OCI-LY7 (cell line): Measurements from ENCODE around the gene HIP1R. TPM values are rescaled to one million over a fixed set of nuclear protein-coding genes. Genes with fewer than 3 reads are reported as not detected.

Experiments used
- BruUV-seq: library from RNA; stranded (reverse); fragments of 400-500 nt; replicated peaks from 2 replicates; lab custom pipeline; 2021; lab: Mats Ljungman, UMichigan
- CTCF ChIA-PET: fragments of 300-600 bp; sonication (Branson Sonifier 250); formaldehyde crosslinking; loops from one replicate; lab custom pipeline; 2022; ENCODE audit warnings: antibody characterized with exemption; ENCODE audit not compliant: unreplicated experiment; lab: Charles Lee
- POLR2A ChIA-PET: fragments of 300-600 bp; sonication (Branson Sonifier 250); formaldehyde crosslinking; loops from one replicate; lab custom pipeline; 2022; ENCODE audit warnings: antibody characterized with exemption; lab: Charles Lee
- DNase-seq: peaks from one replicate; pipeline ENCODE4 v3.0.0-alpha.2; 2015; ENCODE audit warnings: low spot score
- H2AFZ ChIP-seq: fragments of 200-600 bp; sonication (generic), shearing (Covaris generic); 2 replicates; pipeline ENCODE4 v1.6.1; 2014; ENCODE audit warnings: mild to moderate bottlenecking, antibody characterized with exemption, low read length, moderate library complexity
- H3K27ac ChIP-seq: fragments of 200-600 bp; sonication (generic); 2 replicates; pipeline ENCODE4 v1.5.1; 2014; ENCODE audit warnings: mixed run types, low read depth, mild to moderate bottlenecking, moderate library complexity, low read length, inconsistent platforms; ENCODE audit not compliant: poor library complexity, severe bottlenecking
- H3K36me3 ChIP-seq: fragments of 200-600 bp; sonication (generic); 2 replicates; pipeline ENCODE4 v1.6.1; 2014; ENCODE audit warnings: mild to moderate bottlenecking, antibody characterized with exemption, low read length, moderate library complexity, mixed read lengths; ENCODE audit not compliant: insufficient read depth
- H3K4me1 ChIP-seq: fragments of 200-600 bp; sonication (generic); 2 replicates; pipeline ENCODE4 v1.5.1; 2014; ENCODE audit warnings: mild to moderate bottlenecking, low read length; ENCODE audit not compliant: insufficient read depth, poor library complexity, severe bottlenecking
- H3K4me2 ChIP-seq: fragments of 200-600 bp; sonication (generic); 2 replicates; pipeline ENCODE4 v1.6.1; 2014; ENCODE audit warnings: mild to moderate bottlenecking, low read length
- H3K4me3 ChIP-seq: fragments of 200-600 bp; sonication (generic); 2 replicates; pipeline ENCODE4 v1.5.1; 2014; ENCODE audit warnings: mild to moderate bottlenecking, low read depth, low read length; ENCODE audit not compliant: poor library complexity, severe bottlenecking
- H3K79me2 ChIP-seq: fragments of 200-600 bp; sonication (generic); 2 replicates; pipeline ENCODE4 v1.6.1; 2016; ENCODE audit warnings: low read depth, mild to moderate bottlenecking, low read length, moderate library complexity, mixed read lengths; ENCODE audit not compliant: insufficient read depth
- H3K9me2 ChIP-seq: fragments of 200-600 bp; sonication (generic); 2 replicates; pipeline ENCODE4 v1.6.1; 2016; ENCODE audit warnings: mild to moderate bottlenecking, low read length, mixed read lengths; ENCODE audit not compliant: insufficient read depth
- H3K9me3 ChIP-seq: fragments of 200-600 bp; sonication (generic); 2 replicates; pipeline ENCODE4 v1.6.1; 2014; ENCODE audit warnings: mild to moderate bottlenecking, mixed run types, low read length, mixed read lengths
- H4K20me1 ChIP-seq: fragments of 200-600 bp; sonication (generic); 2 replicates; pipeline ENCODE4 v1.6.1; 2014; ENCODE audit warnings: mild to moderate bottlenecking, antibody characterized with exemption, low read length, moderate library complexity, mixed read lengths; ENCODE audit not compliant: insufficient read depth
- EZH2phosphoT487 ChIP-seq: fragments of 200-600 bp; sonication (generic); IDR thresholded peaks from 2 replicates; pipeline ENCODE4 v1.6.1; 2018; ENCODE audit warnings: low read depth, borderline replicate concordance, mild to moderate bottlenecking, mixed run types, antibody characterized with exemption, low read length, moderate library complexity, mixed read lengths
- intact Hi-C: fragments of 100-400 bp; cut with micrococcal nuclease; formaldehyde crosslinking; loops from one replicate; pipeline ENCODE4 v1.10.0; 2022; ENCODE audit not compliant: unreplicated experiment
- total RNA-seq, 2 experiments: library from RNA; depleted of rRNA in 1 of 2; stranded (reverse); fragments of >200 nt in 1 of 2; shearing (Covaris generic) in 1 of 2; gene quantifications; 2 replicates each; pipeline ENCODE4 v1.2.3, GENCODE V29; 2014 to 2022
- TF ChIP-seq, protein P1 (sequence below): fragments of 200-600 bp; sonication (generic); conservative IDR thresholded peaks from 2 replicates; pipeline ENCODE4 v1.5.1; 2014; ENCODE audit warnings: mild to moderate bottlenecking, antibody characterized with exemption, low read length, moderate library complexity, mixed read lengths

HIP1R gene
- total RNA-seq, 2 experiments from 2014 or later, result 56.5 to 66.4 TPM

DNA sequence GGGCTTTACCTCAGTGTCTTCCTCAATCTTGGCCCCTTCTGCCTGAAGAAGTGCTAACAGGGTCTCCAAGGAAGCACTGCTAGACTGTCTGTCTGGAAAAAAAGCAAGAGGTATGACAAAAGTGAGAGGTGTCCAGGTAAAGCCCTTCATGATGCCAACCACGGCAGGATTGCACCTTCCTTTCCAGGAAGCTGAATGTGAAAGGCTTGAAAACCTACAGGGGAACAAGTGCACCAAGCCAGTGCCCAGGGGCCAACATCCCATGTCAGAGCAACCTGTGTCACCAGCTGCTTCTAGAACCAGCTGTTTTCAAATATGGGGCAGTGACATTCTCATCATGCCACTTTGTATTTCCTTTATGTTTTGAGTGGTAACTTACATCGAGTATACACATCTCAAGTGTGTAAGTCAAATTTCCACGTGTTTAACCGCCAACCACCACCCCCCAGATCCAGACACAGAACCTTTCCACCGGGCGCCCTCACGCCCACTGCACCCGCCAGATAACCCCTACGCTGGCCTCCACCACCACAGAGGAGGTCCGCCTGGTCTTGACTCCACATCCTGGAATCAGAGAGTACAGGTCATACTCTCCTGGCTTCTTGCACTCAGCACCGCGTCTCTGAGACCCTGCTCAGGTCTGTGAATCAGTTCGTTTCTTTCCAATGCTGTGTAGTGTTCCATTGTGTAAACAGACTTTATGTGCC is 33.4 kb downstream of the HIP1R start:
- no peak overlapping the region for H2AFZ ChIP-seq
- peaks cover 55% of the 10 kb centered on the region for H3K4me1 ChIP-seq
- H3K27ac ChIP-seq, result no peak overlapping the region
- H3K36me3 ChIP-seq, result no peaks in the 10 kb centered on the region
- H3K9me2 ChIP-seq, result no peaks in the 10 kb centered on the region
- intact Hi-C loops, result no loop called here
- H3K4me3 ChIP-seq, result no peak overlapping the region
- no peak overlapping the region for H3K4me2 ChIP-seq
- ChIA-PET POLR2A (interaction anchor here (0.6 kb wide), 1 partner anchor 1829 kb away, joined by 4 read pairs; no protein-coding TSS in a partner anchor), CTCF (no interaction called here)
- H3K9me3 ChIP-seq, result no peaks in the 10 kb centered on the region
- TF ChIP-seq EZH2phosphoT487, result no peak
- TF ChIP-seq, protein P1, sequence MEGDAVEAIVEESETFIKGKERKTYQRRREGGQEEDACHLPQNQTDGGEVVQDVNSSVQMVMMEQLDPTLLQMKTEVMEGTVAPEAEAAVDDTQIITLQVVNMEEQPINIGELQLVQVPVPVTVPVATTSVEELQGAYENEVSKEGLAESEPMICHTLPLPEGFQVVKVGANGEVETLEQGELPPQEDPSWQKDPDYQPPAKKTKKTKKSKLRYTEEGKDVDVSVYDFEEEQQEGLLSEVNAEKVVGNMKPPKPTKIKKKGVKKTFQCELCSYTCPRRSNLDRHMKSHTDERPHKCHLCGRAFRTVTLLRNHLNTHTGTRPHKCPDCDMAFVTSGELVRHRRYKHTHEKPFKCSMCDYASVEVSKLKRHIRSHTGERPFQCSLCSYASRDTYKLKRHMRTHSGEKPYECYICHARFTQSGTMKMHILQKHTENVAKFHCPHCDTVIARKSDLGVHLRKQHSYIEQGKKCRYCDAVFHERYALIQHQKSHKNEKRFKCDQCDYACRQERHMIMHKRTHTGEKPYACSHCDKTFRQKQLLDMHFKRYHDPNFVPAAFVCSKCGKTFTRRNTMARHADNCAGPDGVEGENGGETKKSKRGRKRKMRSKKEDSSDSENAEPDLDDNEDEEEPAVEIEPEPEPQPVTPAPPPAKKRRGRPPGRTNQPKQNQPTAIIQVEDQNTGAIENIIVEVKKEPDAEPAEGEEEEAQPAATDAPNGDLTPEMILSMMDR, result no peak
- no peaks in the 10 kb centered on the region for H3K79me2 ChIP-seq
- DNase-seq, result no peak
- no TSS peak for BruUV-seq
- no peaks in the 10 kb centered on the region for H4K20me1 ChIP-seq

DNA sequence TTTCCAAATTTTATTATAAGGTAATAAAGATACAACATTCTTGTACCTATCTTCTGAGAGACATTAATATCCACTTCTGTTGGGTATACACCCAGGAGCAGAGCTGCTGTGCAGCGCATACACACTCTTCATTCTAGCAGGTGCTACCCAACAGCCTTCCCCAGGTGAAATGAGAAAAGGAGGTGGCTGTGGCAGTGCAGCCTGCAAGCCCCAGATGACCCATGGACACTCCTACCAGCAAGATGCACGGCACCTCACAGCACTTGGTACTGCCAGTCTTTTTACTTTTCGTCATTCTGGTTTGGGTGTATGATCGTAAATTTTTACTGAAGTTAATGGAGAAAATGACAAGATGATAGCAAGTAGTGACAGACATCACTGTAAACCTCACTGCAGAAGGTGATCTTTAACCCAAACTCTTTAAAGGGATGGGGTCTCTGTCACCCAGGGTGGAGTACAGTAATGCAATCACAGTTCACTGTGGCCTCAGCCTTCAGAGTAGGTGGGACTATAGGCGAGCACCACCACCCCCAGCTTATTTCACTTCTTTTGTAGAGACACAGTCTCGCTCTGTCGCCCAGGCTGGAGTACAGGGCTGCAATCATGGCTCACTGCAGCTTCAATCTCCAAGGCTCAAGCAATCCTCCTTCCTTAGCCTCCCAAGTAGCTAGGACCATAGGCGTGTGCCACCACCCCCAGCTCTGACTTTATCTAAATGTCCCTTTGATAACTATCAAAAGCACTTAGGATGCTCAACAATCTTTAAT is 34.1 kb downstream of the HIP1R start:
- ChIA-PET POLR2A (no interaction called here), CTCF (interaction anchor here (0.6 kb wide), 1 partner anchor 102 kb away, joined by 4 read pairs; no protein-coding TSS in a partner anchor)
- Histone ChIP-seq H4K20me1 (no peaks in the 10 kb centered on the region), H3K9me2 (no peaks in the 10 kb centered on the region), H3K27ac (no peak overlapping the region), H3K4me3 (no peak overlapping the region), H2AFZ (no peak overlapping the region), H3K4me1 (peaks cover 55% of the 10 kb centered on the region), H3K9me3 (no peaks in the 10 kb centered on the region), H3K36me3 (no peaks in the 10 kb centered on the region), H3K79me2 (no peaks in the 10 kb centered on the region), H3K4me2 (peak overlapping the region; percentile 10; the same call in 1 of the 2 replicates)
- no peak for DNase-seq
- intact Hi-C loops, result no loop called here
- TF ChIP-seq, protein P1, result no peak
- no peak for TF ChIP-seq EZH2phosphoT487
- BruUV-seq, result no TSS peak
